ENCODE results near the gene GSTM2. TPM values are rescaled to one million over a fixed set of nuclear protein-coding genes. Genes with fewer than 3 reads are reported as not detected.

Gene GSTM2
- total and polyA plus RNA-seq, 2 donors (not counting 1 experiment from before 2014, with no cell fraction given): 42.9 to 94.4 TPM

Other genes with a start within 250 kb of the GSTM2 start
- 58.3 and 62.9 TPM in 2 replicates for gene PSMA5, start 241.6 kb upstream of the GSTM2 start, total RNA-seq
- 24.1 and 26.3 TPM in 2 replicates for gene PSMA5, start 241.6 kb upstream of the GSTM2 start, polyA plus RNA-seq
- gene SYPL2, start 201.5 kb upstream of the GSTM2 start, total RNA-seq: not detected in 2 replicates
- gene SYPL2, start 201.5 kb upstream of the GSTM2 start, polyA plus RNA-seq: not detected in 2 replicates
- gene ATXN7L2, start 184.2 kb upstream of the GSTM2 start, total RNA-seq: 10.1 and 10.9 TPM in 2 replicates
- gene ATXN7L2, start 184.2 kb upstream of the GSTM2 start, polyA plus RNA-seq: 11.9 and 12.4 TPM in 2 replicates
- 28.0 and 29.0 TPM in 2 replicates for gene CYB561D1, start 174.0 kb upstream of the GSTM2 start, total RNA-seq
- 10.9 and 16.1 TPM in 2 replicates for gene CYB561D1, start 174.0 kb upstream of the GSTM2 start, polyA plus RNA-seq
- gene AMIGO1, start 158.3 kb upstream of the GSTM2 start, total RNA-seq: 2.4 and 2.6 TPM in 2 replicates
- gene AMIGO1, start 158.3 kb upstream of the GSTM2 start, polyA plus RNA-seq: 0.19 and 0.20 TPM in 2 replicates
- gene GPR61, start 128.2 kb upstream of the GSTM2 start, total RNA-seq: not detected in 2 replicates
- gene GPR61, start 128.2 kb upstream of the GSTM2 start, polyA plus RNA-seq: not detected in 2 replicates
- 8.5 and 8.8 TPM in 2 replicates for gene GNAI3, start 119.4 kb upstream of the GSTM2 start, total RNA-seq
- 1.6 and 3.4 TPM in 2 replicates for gene GNAI3, start 119.4 kb upstream of the GSTM2 start, polyA plus RNA-seq
- not detected in 2 replicates for gene GNAT2, start 48.4 kb upstream of the GSTM2 start, total RNA-seq
- not detected in 2 replicates for gene GNAT2, start 48.4 kb upstream of the GSTM2 start, polyA plus RNA-seq
- 104 and 105 TPM in 2 replicates for gene AMPD2, start 48.2 kb upstream of the GSTM2 start, total RNA-seq
- gene AMPD2, start 48.2 kb upstream of the GSTM2 start, polyA plus RNA-seq: 121 and 147 TPM in 2 replicates
- gene GSTM4, start 12.0 kb upstream of the GSTM2 start, total RNA-seq: 28.6 and 39.4 TPM in 2 replicates
- 30.6 and 56.5 TPM in 2 replicates for gene GSTM4, start 12.0 kb upstream of the GSTM2 start, polyA plus RNA-seq
- gene GSTM1, start 19.8 kb downstream of the GSTM2 start, total RNA-seq: 28.8 and 30.5 TPM in 2 replicates
- 10.7 and 40.0 TPM in 2 replicates for gene GSTM1, start 19.8 kb downstream of the GSTM2 start, polyA plus RNA-seq
- 0.15 TPM in 1 of 2 replicates, not detected in the other for gene GSTM5, start 44.2 kb downstream of the GSTM2 start, total RNA-seq
- 0.06 and 0.07 TPM in 2 replicates for gene GSTM5, start 44.2 kb downstream of the GSTM2 start, polyA plus RNA-seq
- gene GSTM3, start 73.0 kb downstream of the GSTM2 start, total RNA-seq: 1.6 and 2.8 TPM in 2 replicates
- 1.3 and 1.9 TPM in 2 replicates for gene GSTM3, start 73.0 kb downstream of the GSTM2 start, polyA plus RNA-seq
- gene EPS8L3, start 95.9 kb downstream of the GSTM2 start, total RNA-seq: not detected in 2 replicates
- gene EPS8L3, start 95.9 kb downstream of the GSTM2 start, polyA plus RNA-seq: not detected in 2 replicates
- gene CSF1, start 242.8 kb downstream of the GSTM2 start, total RNA-seq: 4.1 and 4.2 TPM in 2 replicates
- 0.55 and 0.91 TPM in 2 replicates for gene CSF1, start 242.8 kb downstream of the GSTM2 start, polyA plus RNA-seq